Anterior cingulate cortex (tissue), 58 donors: ENCODE measurements around the gene OPCML.

ENCODE experiments used
- DNase-seq, 58 donors: peaks; one replicate each; lab custom pipeline; 2025; lab: John Stamatoyannopoulos, UW

The OPCML gene

DNA sequence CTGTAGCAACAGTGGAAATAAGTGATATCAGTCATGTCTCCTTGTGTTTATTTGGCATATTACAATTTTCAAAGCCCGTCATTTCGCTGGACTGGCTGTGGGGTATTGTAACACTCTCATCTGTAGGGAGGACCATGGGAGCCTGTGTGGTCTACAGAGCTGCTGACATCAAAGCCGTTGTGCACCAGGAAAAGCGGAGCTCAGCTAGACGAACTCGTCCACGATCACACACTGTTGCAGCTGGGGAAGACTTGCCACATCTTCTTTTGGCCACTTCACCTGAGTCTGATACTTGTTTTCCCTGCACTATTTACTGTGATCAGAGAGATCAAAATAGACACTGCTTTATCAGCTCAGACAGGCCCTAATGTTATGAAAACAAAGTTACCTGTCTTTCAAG, 741.3 kb downstream of the OPCML start:
- no peak for DNase-seq

DNA sequence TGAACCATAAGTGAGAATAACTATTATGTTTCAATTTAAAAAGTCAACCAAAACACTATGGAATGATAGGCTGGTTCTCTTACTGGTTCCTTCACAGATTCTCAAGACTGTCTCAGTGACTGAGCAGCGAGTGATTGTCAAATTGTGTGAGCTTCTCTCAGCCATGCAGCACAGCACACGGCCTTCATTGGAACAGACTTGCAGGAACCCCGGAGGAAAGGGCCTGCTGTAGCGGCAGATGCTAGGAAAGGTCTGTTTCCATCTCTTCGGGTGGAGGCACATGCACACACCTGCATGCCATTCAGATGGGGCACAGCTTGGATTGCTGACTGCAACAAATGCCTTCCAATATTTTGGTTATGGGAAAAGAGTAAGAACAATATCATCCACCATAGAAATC, 741.8 kb downstream of the OPCML start:
- no peak for DNase-seq

DNA sequence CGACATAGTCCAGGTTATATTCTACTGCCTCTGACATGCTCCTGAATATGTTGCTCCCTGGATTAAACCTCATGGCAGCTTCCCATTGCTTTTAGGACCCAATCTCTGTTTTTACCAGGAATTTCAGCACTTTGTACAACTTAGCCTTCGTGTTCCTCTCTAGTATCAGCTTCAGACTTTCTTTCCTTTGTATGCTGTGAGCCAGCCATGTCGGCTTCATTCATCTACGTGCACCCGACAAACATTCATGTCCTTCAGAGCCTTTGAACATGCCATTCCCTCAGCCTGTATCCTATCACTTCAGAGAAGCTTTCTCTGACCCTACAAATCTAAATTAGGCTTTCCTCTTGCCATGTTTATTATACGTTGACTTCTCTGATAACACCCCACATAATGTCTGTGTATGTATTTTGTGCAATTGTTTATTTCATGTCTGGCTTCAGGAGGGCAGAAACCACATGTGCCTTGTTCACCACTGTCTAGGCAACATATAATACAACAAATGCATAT, 743.4 kb downstream of the OPCML start:
- no peak for DNase-seq

DNA sequence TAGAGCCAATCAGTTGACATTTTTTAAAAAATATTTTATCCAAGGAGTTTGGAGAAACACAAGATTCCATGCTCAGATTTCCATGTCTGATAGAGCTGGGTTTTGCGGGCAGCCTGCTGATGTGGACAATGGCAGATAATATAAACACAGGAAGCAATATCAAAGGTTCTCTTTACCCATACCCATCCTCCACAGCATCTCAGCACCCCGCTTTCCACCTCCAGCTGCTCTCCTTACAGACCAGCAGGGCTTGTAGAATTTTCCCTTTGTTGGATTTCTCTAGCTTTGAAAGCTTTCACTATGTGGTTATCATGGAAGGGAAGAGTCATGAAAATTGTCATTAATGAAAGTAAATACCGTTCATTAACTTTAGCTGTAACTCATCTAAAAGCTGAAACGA, 746.4 kb downstream of the OPCML start:
- DNase-seq, result no peak

DNA sequence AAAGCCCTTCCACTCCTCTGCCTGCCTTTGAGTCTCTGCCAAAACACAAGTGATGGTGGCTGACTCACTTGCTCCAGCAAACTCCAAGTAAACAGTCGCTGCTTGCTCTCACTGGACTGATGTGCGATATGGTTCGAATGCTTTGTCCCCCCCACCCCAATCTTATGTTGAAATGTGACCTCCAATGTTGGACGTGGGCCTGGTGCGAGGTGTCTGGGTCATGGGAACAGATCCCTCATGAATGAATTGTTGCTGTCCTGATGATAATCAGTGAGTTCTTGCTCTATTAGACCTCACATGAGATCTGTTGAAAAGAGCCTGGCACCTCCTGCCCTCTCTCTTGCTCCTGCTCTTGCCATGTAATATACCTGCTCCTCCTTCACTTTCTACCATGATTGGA, 747.9 kb downstream of the OPCML start:
- DNase-seq, result no peak

DNA sequence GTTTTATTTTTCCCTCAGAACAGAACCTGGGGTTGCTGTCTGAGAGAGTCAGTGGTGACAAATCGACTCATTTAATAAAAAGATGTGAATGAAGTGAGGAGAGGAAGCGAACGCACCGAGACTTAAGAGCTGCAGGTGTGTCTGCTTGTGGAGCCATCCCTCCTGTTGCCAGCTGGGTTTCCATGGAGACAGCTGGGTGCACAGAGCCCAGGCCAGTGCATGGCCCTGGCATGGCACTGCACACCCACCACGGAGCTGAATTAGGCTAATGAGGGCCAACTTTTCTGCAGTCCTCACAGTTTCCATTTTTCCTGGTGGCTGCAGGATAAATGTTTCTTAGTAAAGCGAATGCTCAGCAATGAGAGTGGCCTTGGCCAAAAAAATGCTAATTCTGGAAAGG, 750.2 kb downstream of the OPCML start:
- DNase-seq, result no peak

DNA sequence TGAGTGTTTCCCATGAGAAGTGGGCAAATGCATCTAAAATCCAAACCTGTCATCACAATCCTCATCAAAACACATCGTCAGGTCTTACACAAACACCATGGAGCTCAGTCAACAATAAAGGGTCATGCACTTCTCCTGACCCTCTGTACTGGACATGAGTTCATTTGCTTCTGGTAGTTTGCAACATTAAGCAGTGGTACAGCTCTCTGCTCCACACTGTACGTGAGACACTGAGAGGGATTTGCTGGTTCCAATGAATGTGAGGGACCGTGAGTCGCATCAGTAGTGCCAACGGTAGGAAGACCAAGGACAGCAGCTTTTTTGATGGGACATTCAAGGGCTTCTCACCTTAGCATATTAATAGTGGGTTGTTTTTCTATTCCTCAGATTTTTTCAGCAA, 752.3 kb downstream of the OPCML start:
- DNase-seq, result no peak

DNA sequence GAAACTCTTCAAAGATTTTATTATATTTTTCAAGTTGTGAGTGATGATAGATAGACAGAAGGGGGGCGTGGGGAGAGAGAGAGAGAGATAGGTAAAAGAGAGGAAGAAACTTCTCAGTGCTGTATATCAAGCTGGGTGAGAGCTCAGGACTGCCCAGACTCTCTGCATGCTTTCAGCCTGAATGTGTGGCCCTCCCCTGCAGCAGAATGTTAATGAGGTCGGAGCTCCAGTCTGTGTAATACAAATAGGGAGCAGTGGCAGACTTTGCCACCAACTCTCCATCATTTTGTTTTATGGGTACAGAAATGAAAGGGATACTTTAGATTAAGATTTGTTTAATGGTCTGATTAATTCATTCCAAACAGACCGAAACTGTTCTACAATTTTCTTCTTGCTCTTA, 752.8 kb downstream of the OPCML start:
- no peak for DNase-seq

DNA sequence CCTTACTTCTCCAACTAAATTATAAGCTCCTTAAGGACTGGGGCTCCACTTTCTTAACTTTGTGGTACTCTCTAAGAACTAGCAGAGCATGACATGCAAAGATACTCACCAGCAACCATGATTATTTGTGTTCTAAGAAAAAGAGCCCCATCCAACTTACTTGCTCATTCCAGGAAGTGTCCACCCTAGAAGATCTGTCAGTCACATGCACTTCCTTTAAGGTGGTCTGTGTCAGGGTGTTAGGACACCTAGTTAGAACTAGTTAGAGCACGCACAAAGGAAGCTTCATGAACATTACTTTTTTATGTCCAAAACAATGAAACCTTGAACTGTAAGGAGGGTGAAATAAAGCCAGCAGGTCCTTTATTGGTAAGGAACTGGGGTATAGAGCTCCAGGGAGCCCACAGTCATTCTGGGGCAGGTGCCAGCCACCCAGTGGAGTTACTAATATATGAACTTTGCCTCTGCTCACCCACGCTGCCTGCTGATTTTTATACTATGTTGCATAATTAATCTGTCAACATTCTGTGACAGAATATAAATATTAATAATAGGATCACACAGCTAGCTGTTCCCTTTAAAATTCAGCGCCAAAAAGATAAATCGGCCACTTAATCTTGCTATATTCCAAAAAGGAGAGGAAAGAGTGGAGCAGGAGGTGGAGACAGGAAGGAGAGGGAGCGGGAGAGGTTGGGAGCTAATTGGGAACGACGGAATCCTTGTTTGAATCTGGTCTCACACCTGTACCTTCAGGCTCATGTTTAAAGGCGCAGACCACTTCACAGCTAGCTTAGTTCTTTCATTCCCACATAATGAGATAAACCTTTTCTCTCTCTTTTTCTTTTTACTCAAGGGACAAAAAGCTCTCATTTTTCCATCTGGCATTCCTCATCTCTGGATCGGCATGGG, 755.0 kb downstream of the OPCML start:
- DNase-seq, result no peak

DNA sequence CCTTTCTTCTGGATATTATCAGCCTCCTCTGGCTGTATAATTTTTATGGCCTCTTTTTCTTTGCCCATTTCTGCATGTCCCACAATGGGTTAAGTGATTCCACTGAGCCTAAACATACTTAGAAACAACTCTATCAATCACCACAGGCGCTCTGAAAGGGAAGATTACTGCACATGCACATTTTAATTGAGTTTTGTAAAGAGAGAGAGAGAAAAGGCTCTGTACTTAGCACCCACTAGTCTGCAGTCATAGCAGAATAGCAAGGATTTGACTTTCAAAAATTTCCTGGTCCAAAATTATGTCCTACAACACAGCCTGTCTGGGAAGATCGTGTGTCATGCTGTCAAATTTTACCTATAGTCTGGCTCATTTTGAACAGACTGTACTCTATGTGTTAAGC, 758.5 kb downstream of the OPCML start:
- no peak for DNase-seq

DNA sequence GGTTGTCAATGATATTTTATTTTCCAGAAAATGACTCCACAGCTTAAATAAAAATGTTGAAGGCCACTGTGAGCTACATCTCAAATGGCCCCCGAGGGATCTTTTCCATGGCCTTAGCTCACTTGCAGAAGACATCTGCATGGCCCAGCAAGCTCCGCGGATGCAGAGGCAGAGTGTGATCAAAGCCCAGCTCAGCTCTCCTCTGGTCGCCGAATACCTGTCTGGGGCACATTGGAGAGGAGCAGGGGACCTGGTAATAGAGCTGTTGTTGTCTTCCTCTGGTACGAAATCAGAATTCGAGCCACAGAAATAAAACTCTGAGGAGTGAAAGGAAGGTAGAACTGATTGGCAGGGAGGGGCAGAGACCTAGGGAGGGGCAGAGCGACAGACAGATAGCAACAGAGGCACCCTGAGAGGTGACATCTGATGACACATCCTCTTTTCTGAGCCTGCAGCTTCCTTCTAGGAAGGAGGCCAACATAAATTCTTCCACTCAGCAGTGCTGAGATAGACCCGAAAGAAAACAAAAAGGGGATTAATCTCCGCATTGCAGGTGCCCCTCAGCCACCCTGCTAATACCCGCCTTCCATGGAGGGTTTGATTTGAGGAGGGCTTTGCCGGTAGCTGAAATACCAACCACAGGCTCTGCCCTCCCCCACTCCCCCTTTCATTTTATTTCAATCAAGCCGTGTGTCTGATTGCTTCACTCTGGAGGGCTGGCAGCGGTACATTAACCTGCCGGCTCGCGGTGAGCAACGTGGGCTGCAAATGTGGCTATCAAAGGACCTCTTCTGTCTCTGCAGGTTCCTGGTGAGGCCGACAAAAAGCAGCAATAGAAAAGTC, 759.4 kb downstream of the OPCML start:
- DNase-seq, result peak in 2 of 58 donors; percentile 2 to 16

DNA sequence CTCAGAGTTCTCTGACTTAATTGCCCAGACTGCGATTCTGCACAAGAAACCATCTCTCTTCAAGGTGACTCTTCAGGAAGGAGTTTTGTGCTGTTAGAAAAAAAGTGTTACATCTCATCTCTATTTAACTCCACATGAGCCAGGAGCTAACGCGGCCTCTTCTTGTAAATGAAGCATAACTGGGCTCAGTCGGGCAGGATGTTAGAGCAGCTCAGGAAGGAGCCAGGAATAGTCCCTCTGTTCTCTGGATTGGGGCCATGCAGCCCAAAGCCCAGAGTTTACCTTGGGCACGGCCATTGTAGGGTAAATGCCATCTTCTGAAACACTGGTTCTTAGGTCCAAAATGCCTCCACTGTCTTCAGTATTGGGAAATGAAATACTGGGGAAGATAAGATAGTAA, 760.6 kb downstream of the OPCML start:
- no peak for DNase-seq

DNA sequence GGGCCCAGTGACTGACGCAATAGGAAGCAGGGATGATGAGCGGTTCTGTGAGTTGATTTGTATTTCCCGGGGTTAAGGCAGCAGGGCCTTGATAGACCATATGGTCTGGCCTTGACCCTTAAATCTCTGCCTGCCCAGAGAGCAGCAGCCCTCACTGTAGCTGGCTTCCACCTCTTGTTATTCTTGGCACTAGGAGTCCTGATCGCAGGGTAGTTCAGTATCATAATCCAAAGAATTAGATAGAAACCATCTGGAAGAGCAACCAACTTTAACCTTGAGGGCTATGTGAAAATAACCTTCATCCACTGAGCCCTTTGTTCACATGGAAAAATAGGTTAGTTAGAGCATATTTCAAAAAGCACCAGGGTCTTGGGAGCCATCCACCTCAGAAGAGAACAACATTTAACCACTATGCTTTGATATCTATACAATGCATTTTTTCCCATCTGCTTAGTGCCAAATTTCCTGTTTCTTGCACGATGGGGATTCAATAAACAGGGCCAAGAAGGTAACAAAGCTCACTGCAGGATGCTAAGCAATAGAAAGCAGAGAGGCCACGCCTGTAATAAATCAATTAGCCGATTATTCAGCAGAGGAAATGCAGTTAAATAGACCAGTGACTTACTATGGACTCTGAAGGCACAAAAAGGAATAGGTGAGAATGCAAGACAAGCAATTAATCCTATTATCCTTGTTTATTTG, 761.3 kb downstream of the OPCML start:
- DNase-seq, result no peak

DNA sequence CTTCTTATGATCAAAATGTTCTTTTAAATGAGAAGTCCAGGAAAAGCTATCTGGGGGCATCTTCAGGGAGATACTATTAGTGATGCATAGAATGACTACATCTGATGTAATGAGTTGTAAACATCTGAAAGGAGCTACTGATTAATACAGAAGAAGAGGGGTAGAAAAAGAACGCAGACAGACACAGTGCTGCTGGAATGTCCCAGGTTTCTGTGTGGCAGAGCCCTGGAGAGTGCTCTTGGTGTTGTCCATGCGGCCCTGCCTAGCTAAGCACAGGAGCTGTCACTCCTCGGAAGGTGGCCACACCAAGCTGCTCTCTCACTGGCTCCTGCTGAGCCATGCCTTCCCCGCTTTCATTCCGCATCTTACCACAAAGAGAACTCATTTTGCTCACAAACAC, 768.8 kb downstream of the OPCML start:
- DNase-seq, result no peak

DNA sequence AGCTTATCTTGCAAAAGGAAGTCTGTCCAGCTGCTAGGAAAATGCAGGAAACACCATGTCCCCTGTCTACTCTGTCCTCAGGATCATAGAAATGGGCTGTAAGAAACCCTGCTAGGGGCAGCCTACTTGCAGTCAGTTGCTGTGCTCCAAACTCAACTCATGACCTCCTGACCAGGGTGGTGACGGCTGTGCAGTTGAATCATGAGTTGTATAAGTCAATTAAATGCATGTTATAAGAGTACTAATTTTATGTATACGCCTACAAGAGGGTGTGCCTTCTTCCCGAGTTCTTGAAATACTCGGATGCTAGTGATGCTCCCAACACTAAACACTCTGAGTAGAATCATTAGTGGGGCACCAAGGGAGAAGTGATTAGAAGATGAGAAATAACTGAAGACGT, 776.4 kb downstream of the OPCML start:
- DNase-seq, result no peak

DNA sequence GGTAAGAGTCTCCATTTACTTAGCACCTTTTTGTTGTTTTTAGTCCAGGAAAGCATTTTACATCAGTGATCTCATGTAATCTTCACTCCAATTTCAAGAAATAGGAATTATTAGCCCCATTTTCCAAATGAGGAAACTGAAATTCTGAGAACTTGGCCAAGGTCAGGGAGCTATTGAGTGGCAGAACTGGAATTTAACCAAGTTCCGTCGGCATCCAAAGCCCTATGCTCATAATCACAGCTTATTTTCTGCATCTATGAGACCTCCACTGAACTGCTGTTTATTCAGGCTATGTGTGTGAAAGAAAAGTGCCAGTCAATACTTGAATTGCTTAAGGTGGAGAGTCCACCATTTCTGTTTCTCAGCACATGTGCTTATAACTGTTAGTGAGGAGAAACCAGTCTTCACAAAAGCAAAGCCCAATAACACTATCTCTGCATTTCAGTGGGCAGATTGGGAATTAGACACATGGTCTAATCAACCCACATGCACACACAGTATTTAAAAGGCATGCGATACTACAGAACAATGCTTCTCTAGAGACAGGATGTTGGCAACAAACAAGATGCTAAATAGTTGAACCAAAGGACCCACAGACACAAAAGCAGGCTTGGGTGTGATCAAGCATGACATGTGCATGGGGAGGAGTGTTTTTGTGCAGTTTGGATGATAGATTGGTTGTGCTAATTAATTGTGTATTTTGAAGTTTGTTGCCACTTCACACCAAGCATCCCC, 780.6 kb downstream of the OPCML start:
- no peak for DNase-seq

DNA sequence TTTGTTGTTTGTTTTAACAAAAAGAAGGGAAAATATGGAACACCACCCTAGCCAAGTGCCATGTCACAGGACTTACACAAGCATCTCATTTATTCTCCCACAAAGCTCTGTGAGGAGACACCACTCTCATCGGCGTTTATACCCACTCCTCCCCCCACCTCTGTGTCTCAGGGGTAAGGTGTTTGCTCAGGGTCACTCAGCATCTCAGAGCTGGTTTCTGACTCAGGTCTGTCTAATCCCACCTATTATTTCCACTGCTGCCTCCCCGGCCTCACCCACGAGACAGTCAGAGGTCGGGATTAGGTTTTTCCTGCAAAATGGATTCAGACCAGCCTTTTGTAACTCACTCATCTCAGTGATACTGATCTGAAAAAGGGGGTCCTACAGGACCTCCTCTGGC, 786.0 kb downstream of the OPCML start:
- DNase-seq, result no peak

DNA sequence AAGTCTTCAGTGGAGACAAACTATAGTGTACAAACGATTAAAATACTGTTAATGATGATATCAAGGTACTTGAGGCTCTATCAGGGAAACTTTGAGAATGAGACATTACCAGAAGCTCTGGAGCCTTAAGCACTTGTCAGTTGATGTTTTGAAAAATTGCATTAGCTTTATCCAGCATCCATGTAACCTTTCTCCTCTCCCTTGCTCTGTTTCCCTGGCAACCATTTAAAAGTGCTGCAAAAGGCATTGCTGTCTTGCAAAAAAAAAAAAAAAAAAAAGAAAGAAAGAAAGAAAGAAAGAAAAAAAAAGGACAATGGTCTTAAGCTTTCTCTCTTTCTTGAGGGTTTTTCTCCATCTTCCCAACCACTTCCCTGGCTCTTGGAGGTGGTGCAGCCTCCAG, 787.0 kb downstream of the OPCML start:
- no peak for DNase-seq

DNA sequence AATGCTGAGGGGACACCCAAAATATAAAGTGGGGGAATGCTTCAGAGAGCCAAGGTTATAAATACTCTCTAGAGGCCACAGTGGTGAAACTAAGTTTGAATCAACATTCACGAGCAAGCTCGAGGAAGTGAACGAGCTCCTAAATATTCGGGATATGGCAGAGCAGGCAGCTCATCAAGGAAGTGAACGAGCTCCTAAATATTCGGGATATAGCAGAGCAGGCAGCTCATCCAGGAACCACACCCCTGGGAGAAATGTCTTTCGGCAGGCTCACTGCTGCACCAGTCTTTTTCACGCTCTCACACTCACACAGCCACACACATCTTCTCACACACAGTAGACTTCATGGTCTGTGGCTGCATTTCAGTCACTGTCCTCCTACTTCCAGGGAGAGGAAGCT, 787.5 kb downstream of the OPCML start:
- DNase-seq, result no peak

DNA sequence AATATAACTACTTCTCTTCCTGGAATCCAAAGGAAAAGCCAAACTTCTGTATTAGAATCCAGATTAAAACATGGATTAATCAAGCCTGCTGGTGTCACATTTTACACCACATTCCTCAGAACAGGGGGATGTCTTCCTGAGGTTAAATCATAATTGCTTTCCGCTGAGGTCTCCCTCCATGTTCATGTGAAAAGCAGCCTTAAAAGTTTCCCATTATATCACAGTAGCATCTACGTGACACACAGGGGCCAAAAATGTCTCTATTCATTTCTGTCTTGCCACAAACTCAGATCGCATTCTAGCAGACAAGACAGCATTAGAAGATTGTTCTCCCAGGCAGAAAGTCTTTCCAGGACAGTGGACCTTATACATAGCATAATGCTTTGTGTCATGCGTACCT, 788.7 kb downstream of the OPCML start:
- DNase-seq, result no peak
